A549 (cell line): ENCODE results near the gene MEX3C. TPM values are rescaled to one million over a fixed set of nuclear protein-coding genes. Genes with fewer than 3 reads are reported as not detected.

Source experiments
- ATAC-seq, 2 experiments: fragments of 200-7000 bp in 1 of 2; fragments of >200 bp in 1 of 2; cut with Nextera tagmentation in 1 of 2; cut with Tn5 transposase in 1 of 2; 3 replicates each; pipeline versions ENCODE4 v1.8.0 to v1.9.1; 2018 to 2020; ENCODE audit warnings: mild to moderate bottlenecking in 1 of 2, moderate library complexity in 1 of 2
- CTCF ChIA-PET: fragments of 300-600 bp; sonication (Branson Sonifier 250); formaldehyde crosslinking; extraction: SDS; loops from one replicate; lab custom pipeline; 2021; ENCODE audit warnings: antibody characterized with exemption, inconsistent platforms; lab: Yijun Ruan, JAX
- POLR2A ChIA-PET: fragments of 350-600 bp; formaldehyde crosslinking; extraction: SDS; loops from one replicate; lab custom pipeline; 2021; ENCODE audit warnings: antibody characterized with exemption, inconsistent platforms; lab: Yijun Ruan, JAX
- DNase-seq, 2 experiments: peaks; one replicate each; pipeline versions ENCODE4 v3.0.0 to v3.0.0-alpha.2; 2011 to 2016; ENCODE audit warnings: low read depth in 1 of 2, low spot score in 1 of 2
- FAIRE-seq: peaks from 2 replicates; lab custom pipeline; 2011; peaks lifted over from hg19 to GRCh38; lab: Jason Lieb, UNC
- H3K27ac ChIP-seq, 2 experiments: fragments of >200 bp; sonication (Bioruptor Twin); formaldehyde crosslinking; 3 replicates each; pipeline ENCODE4 v1.5.1; 2016 to 2017
- H3K4me1 ChIP-seq: fragments of >200 bp; sonication (Bioruptor Twin); formaldehyde crosslinking; 3 replicates; pipeline ENCODE4 v1.6.1; 2016
- H3K4me2 ChIP-seq: fragments of >200 bp; sonication (Bioruptor Twin); formaldehyde crosslinking; 3 replicates; pipeline ENCODE4 v1.6.1; 2016
- H3K4me3 ChIP-seq: fragments of >200 bp; sonication (Bioruptor Twin); formaldehyde crosslinking; 3 replicates; pipeline ENCODE4 v1.5.1; 2016
- H3K9me3 ChIP-seq: fragments of >200 bp; sonication (Bioruptor Twin); formaldehyde crosslinking; 3 replicates; pipeline ENCODE4 v1.6.1; 2016
- ATOH8 ChIP-seq: fragments of 250-450 bp; sonication (Bioruptor Pico); IDR thresholded peaks from 2 replicates; pipeline ENCODE4 v1.5.0; 2020; ENCODE audit warnings: low read depth, mild to moderate bottlenecking, moderate library complexity
- CHD2 ChIP-seq: fragments of 150-350 bp; IDR thresholded peaks from 2 replicates; pipeline ENCODE4 v1.6.1; 2014; ENCODE audit warnings: low read length; ENCODE audit not compliant: partially characterized antibody
- CHD4 ChIP-seq: fragments of 200-600 bp; sonication (generic); IDR thresholded peaks from 2 replicates; pipeline ENCODE4 v1.6.1; 2016; ENCODE audit warnings: antibody characterized with exemption, mild to moderate bottlenecking, borderline replicate concordance
- EHF ChIP-seq: fragments of 250-450 bp; sonication (Bioruptor Pico); IDR thresholded peaks from 2 replicates; pipeline ENCODE4 v1.5.0; 2020; ENCODE audit warnings: mild to moderate bottlenecking
- EHMT2 ChIP-seq: fragments of 200-600 bp; sonication (generic); IDR thresholded peaks from 2 replicates; pipeline ENCODE4 v1.6.1; 2016; ENCODE audit warnings: antibody characterized with exemption, low read depth, mild to moderate bottlenecking, moderate library complexity
- ELK1 ChIP-seq: fragments of 150-350 bp; IDR thresholded peaks from 2 replicates; pipeline ENCODE4 v1.6.1; 2014; ENCODE audit warnings: low read depth, mild to moderate bottlenecking, low read length
- FOSL2 ChIP-seq, 2 experiments: fragments of 450-650 bp in 1 of 2; fragments of >200 bp in 1 of 2; sonication (Bioruptor Twin) in 1 of 2; formaldehyde crosslinking; IDR thresholded peaks; 2 replicates each; pipeline versions ENCODE4 v1.5.0 to v1.6.1; 2016 to 2020; ENCODE audit warnings: mild to moderate bottlenecking in 1 of 2, moderate library complexity in 1 of 2
- FOXS1 ChIP-seq: fragments of 250-450 bp; sonication (Bioruptor Pico); IDR thresholded peaks from 2 replicates; pipeline ENCODE4 v1.5.0; 2020; ENCODE audit warnings: mild to moderate bottlenecking, moderate library complexity
- GATA3 ChIP-seq: IDR thresholded peaks from 2 replicates; pipeline ENCODE4 v1.6.1; 2012; ENCODE audit warnings: borderline replicate concordance
- HEYL ChIP-seq: fragments of 250-450 bp; sonication (Bioruptor Pico); IDR thresholded peaks from 2 replicates; pipeline ENCODE4 v1.8.0; 2021; ENCODE audit warnings: mild to moderate bottlenecking, moderate library complexity
- HOXB13 ChIP-seq: fragments of 250-450 bp; sonication (Bioruptor Pico); IDR thresholded peaks from 2 replicates; pipeline ENCODE4 v1.5.0; 2020; ENCODE audit warnings: low read depth, mild to moderate bottlenecking, moderate library complexity
- HOXB5 ChIP-seq: fragments of 250-450 bp; sonication (Bioruptor Pico); IDR thresholded peaks from 2 replicates; pipeline ENCODE4 v1.5.0; 2020; ENCODE audit warnings: mild to moderate bottlenecking, moderate library complexity
- JUN ChIP-seq, 2 experiments: fragments of >200 bp; sonication (Bioruptor Twin); formaldehyde crosslinking; IDR thresholded peaks; 2 replicates in 1 of 2; 3 replicates in 1 of 2; pipeline ENCODE4 v1.6.1; 2016 to 2017
- KDM1A ChIP-seq: fragments of 200-600 bp; sonication (generic); IDR thresholded peaks from 2 replicates; pipeline ENCODE4 v1.6.1; 2016; ENCODE audit warnings: low read depth, mild to moderate bottlenecking
- KDM5A ChIP-seq: fragments of 200-600 bp; sonication (generic); IDR thresholded peaks from 2 replicates; pipeline ENCODE4 v1.6.1; 2016; ENCODE audit warnings: antibody characterized with exemption, mild to moderate bottlenecking
- MAZ ChIP-seq: fragments of 150-350 bp; IDR thresholded peaks from 2 replicates; pipeline ENCODE4 v1.6.1; 2014; ENCODE audit warnings: antibody characterized with exemption, low read depth, low read length, borderline replicate concordance
- NFE2L2 ChIP-seq: fragments of 150-350 bp; conservative IDR thresholded peaks from 2 replicates; pipeline ENCODE4 v1.6.1; 2014; ENCODE audit warnings: low read length
- PBX3 ChIP-seq: IDR thresholded peaks from 2 replicates; pipeline ENCODE4 v1.6.1; 2012
- POLR2AphosphoS2 ChIP-seq: conservative IDR thresholded peaks from 2 replicates; pipeline ENCODE4 v1.6.1; 2012; ENCODE audit warnings: low read length, improper control_type of control experiment, inconsistent platforms
- RFX5 ChIP-seq: fragments of 450-650 bp; IDR thresholded peaks from 2 replicates; pipeline ENCODE4 v1.7.1; 2014; ENCODE audit warnings: antibody characterized with exemption, mild to moderate bottlenecking, moderate library complexity
- SREBF2 ChIP-seq: fragments of 450-650 bp; IDR thresholded peaks from 2 replicates; pipeline ENCODE4 v1.6.1; 2014; ENCODE audit warnings: mild to moderate bottlenecking, moderate library complexity
- USF2 ChIP-seq: fragments of 450-650 bp; IDR thresholded peaks from 2 replicates; pipeline ENCODE4 v1.6.1; 2014; ENCODE audit warnings: antibody characterized with exemption
- ZNF302 ChIP-seq: fragments of 250-450 bp; sonication (Bioruptor Pico); IDR thresholded peaks from 2 replicates; pipeline ENCODE4 v1.9.0; 2021; ENCODE audit warnings: inconsistent platforms, mild to moderate bottlenecking, moderate library complexity
- WGBS: methylation state at CpG from one replicate; pipeline ENCODE4 v1.1.6; 2017; ENCODE audit errors: missing lambda C conversion rate; 5-methylcytosine and 5-hydroxymethylcytosine counted together
- polyA plus RNA-seq, 4 experiments: library from polyadenylated mRNA; depleted of rRNA in 3 of 4; stranded (reverse); fragments of >200 nt; fragmentation: RNase III in 1 of 4; extraction: RNeasy Plus Mini Kit Qiagen cat#74134 plus additional on column Dnase treatment in 1 of 4; gene quantifications; 2 replicates in 3 of 4; 3 replicates in 1 of 4; pipeline ENCODE4 v1.2.3, GENCODE V29; 2011 to 2017

Gene MEX3C
- polyA plus RNA-seq, 2 of the 4 experiments (the other 2 are of a cell fraction) = 17.2 to 48.5 TPM

- WGBS = 91% methylated on average over 2 of the region's 2 CpGs
Observed at GRCh38 chr18:51157215-51157614, 40.3 kb downstream of the MEX3C start.

GRCh38 chr18:51154431-51155063 is 42.9 kb downstream of the MEX3C start:
- ATAC-seq (no peak), DNase-seq (no peak), FAIRE-seq (no peak)
- Histone ChIP-seq H3K4me3 (no peak overlapping the region), H3K27ac (no peak overlapping the region), H3K9me3 (no peaks in the 10 kb centered on the region), H3K4me1 (peaks cover 12% of the 10 kb centered on the region; the same call in 2 of the 3 replicates), H3K4me2 (no peak overlapping the region)
- ChIA-PET POLR2A (no interaction called here), CTCF (no interaction called here)
- TF ChIP-seq POLR2AphosphoS2 (no peak), GATA3 (no peak), ATOH8 (no peak), FOSL2 (IDR thresholded peaks at IDR 0.05) (no peak), FOSL2 (CRISPR knock-in tag; IDR thresholded peaks at IDR 0.05) (no peak), JUN (IDR thresholded peaks at IDR 0.05) (no peak), USF2 (no peak), CHD4 (no peak), KDM1A (no peak), HEYL (CRISPR knock-in tag) (no peak), CHD2 (no peak), ZNF302 (CRISPR knock-in tag) (no peak), EHF (CRISPR knock-in tag) (no peak), FOXS1 (no peak), ELK1 (no peak), HOXB5 (CRISPR knock-in tag) (no peak), PBX3 (no peak), NFE2L2 (no peak)
- WGBS = 61% methylated on average over 8 of the region's 8 CpGs

More at GRCh38 chr18:51157215-51157614, 40.3 kb downstream of the MEX3C start:
- no peak for DNase-seq
- no peak for ATAC-seq
- Histone ChIP-seq H3K4me1 (no peaks in the 10 kb centered on the region), H3K27ac (no peak overlapping the region), H3K4me3 (no peak overlapping the region)
- ChIA-PET CTCF (no interaction called here), POLR2A (no interaction called here)
- no peak for TF ChIP-seq EHMT2
- TF ChIP-seq MAZ = no peak
- TF ChIP-seq RFX5 = no peak
- no peak for TF ChIP-seq USF2
- TF ChIP-seq HOXB5 (CRISPR knock-in tag) = no peak
- no peak for TF ChIP-seq KDM5A
- TF ChIP-seq HOXB13 = no peak
- no peak for TF ChIP-seq SREBF2
- TF ChIP-seq ZNF302 (CRISPR knock-in tag) = no peak
- TF ChIP-seq CHD4 = no peak
- TF ChIP-seq, all 56 proteins: peak for 0
- FAIRE-seq = no peak
- H3K9me3 ChIP-seq = no peaks in the 10 kb centered on the region
- no peak overlapping the region for H3K4me2 ChIP-seq
